DOHH2 (cell line): ENCODE results near the gene FAM72B.
"Not testable (repeated sequence)": the region's sequence is repeated elsewhere in the genome, so short reads cannot be mapped to it uniquely, and the experiment has no call there.

ENCODE experiments used
- EZH2phosphoT487 ChIP-seq: fragments of 200-600 bp; sonication (generic); IDR thresholded peaks from 2 replicates; pipeline ENCODE4 v1.6.1; 2017; ENCODE audit warnings: borderline replicate concordance, mild to moderate bottlenecking, antibody characterized with exemption, low read length, moderate library complexity, mixed read lengths
- TF ChIP-seq, protein P1 (sequence below): fragments of 200-600 bp; sonication (generic); IDR thresholded peaks from one replicate; pipeline ENCODE4 v1.5.1; 2014; ENCODE audit warnings: antibody characterized with exemption, mild to moderate bottlenecking, low read depth, low read length; ENCODE audit not compliant: poor library complexity, severe bottlenecking

DNA sequence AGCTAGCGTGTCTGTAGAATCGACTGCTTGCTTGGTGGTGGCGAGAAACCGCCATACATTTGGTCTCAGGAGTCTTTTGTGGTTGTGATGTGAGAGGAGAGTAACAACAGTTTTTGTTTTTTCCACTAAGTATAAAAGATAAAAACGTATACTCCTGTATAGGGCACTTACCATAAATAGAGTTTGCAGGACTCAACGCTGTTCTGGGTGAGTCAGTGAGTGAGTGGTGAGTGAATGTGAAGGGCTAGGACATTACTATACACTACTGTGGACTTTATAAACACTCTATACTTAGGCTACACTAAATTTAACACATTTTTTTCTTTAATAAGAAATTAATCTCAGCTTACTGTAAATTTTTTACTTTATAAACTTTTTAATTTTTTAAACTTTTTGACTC, 43.7 kb downstream of the FAM72B start:
- TF ChIP-seq, protein P1, sequence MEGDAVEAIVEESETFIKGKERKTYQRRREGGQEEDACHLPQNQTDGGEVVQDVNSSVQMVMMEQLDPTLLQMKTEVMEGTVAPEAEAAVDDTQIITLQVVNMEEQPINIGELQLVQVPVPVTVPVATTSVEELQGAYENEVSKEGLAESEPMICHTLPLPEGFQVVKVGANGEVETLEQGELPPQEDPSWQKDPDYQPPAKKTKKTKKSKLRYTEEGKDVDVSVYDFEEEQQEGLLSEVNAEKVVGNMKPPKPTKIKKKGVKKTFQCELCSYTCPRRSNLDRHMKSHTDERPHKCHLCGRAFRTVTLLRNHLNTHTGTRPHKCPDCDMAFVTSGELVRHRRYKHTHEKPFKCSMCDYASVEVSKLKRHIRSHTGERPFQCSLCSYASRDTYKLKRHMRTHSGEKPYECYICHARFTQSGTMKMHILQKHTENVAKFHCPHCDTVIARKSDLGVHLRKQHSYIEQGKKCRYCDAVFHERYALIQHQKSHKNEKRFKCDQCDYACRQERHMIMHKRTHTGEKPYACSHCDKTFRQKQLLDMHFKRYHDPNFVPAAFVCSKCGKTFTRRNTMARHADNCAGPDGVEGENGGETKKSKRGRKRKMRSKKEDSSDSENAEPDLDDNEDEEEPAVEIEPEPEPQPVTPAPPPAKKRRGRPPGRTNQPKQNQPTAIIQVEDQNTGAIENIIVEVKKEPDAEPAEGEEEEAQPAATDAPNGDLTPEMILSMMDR: not testable (repeated sequence)
- not testable (repeated sequence) for TF ChIP-seq EZH2phosphoT487
